Breast epithelium (tissue), 4 donors: ENCODE data around the gene GRIK3. TPM values are rescaled to one million over a fixed set of nuclear protein-coding genes. Genes with fewer than 3 reads are reported as not detected.

Experiments used
- DNase-seq, 2 donors: peaks; one replicate each; pipeline ENCODE4 v3.0.0-alpha.2; 2019; ENCODE audit warnings: low spot score in 2 of 2
- H3K27ac ChIP-seq, 2 donors: fragments of 200-600 bp; sonication (generic) in 1 of 2; one replicate each; pipeline ENCODE4 v1.5.1; 2016 to 2019; ENCODE audit warnings: mild to moderate bottlenecking in 1 of 2
- H3K27me3 ChIP-seq, 2 donors: fragments of 200-600 bp; sonication (generic) in 1 of 2; one replicate each; pipeline versions ENCODE4 v1.5.1 to v1.6.0; 2017 to 2019; ENCODE audit warnings: control low read depth in 1 of 2, mild to moderate bottlenecking in 1 of 2
- H3K36me3 ChIP-seq: fragments of 200-600 bp; one replicate; pipeline ENCODE4 v1.5.1; 2019
- H3K4me1 ChIP-seq, 2 donors: fragments of 200-600 bp; sonication (generic); one replicate each; pipeline ENCODE4 v1.5.1; 2016 to 2019; ENCODE audit warnings: control low read depth in 1 of 2
- H3K4me3 ChIP-seq, 3 donors: fragments of 200-600 bp; sonication (generic); 1 replicate in 2 of 3; 2 replicates in 1 of 3; pipeline ENCODE4 v1.5.1; 2016 to 2019; ENCODE audit warnings: mild to moderate bottlenecking in 3 of 3, moderate library complexity in 2 of 3
- H3K9me3 ChIP-seq, 2 donors: fragments of 200-600 bp; sonication (generic) in 1 of 2; one replicate each; pipeline ENCODE4 v1.5.1; 2016 to 2019; ENCODE audit warnings: control low read depth in 1 of 2
- POLR2A ChIP-seq: fragments of 450-650 bp; IDR thresholded peaks from one replicate; pipeline ENCODE4 v1.6.1; 2016; ENCODE audit warnings: antibody characterized with exemption, mild to moderate bottlenecking, moderate library complexity
- POLR2AphosphoS5 ChIP-seq, 3 donors: sonication (generic); formaldehyde crosslinking; IDR thresholded peaks; one replicate each; pipeline ENCODE4 v1.6.1; 2017; ENCODE audit warnings: antibody characterized with exemption in 3 of 3
- intact Hi-C: fragments of 100-400 bp; cut with DNase I; formaldehyde crosslinking; loops from one replicate; pipeline ENCODE4 v1.15.1; 2023; ENCODE audit warnings: low total_unique reads
- total RNA-seq, 3 donors: library from RNA; depleted of rRNA; stranded (reverse); fragments of >200 nt; gene quantifications; one replicate each; pipeline ENCODE4 v1.1.0, GENCODE V29; 2016
- TF ChIP-seq, protein P1 (sequence below), 3 donors: fragments of 450-650 bp; IDR thresholded peaks; one replicate each; pipeline ENCODE4 v1.5.1; 2016 to 2017; ENCODE audit warnings: antibody characterized with exemption in 3 of 3, mild to moderate bottlenecking in 3 of 3, moderate library complexity in 3 of 3

GRIK3 gene
- total RNA-seq, 3 donors from 2014 or later, result under 0.01 to 10.0 (median 4.6) TPM

DNA sequence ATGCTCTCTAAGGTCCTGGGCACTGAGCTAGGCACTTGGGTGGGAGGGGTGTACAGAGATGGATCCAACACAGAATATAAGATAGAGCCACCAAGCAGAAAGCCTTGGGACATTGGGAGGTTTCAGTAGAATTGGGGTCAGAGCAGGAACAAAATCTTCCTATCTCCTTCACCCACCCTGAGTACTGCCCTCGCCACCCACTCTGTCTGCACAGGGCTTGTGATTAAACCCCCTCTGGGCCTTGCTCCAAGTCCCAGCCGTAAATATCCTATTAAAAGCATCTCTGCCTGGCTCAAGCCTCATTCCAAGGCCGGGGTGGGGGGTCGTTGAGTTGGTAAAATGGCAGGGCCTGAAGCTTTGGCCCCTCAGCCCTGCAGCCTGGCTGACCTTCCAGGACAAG, 166.7 kb downstream of the GRIK3 start:
- TF ChIP-seq POLR2A (no peak), POLR2AphosphoS5 (IDR thresholded peaks at IDR 0.05) (no peak)
- TF ChIP-seq, protein P1, sequence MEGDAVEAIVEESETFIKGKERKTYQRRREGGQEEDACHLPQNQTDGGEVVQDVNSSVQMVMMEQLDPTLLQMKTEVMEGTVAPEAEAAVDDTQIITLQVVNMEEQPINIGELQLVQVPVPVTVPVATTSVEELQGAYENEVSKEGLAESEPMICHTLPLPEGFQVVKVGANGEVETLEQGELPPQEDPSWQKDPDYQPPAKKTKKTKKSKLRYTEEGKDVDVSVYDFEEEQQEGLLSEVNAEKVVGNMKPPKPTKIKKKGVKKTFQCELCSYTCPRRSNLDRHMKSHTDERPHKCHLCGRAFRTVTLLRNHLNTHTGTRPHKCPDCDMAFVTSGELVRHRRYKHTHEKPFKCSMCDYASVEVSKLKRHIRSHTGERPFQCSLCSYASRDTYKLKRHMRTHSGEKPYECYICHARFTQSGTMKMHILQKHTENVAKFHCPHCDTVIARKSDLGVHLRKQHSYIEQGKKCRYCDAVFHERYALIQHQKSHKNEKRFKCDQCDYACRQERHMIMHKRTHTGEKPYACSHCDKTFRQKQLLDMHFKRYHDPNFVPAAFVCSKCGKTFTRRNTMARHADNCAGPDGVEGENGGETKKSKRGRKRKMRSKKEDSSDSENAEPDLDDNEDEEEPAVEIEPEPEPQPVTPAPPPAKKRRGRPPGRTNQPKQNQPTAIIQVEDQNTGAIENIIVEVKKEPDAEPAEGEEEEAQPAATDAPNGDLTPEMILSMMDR (IDR thresholded peaks at IDR 0.05), result no peak
- Histone ChIP-seq H3K4me1 (no peaks in the 10 kb centered on the region), H3K9me3 (no peaks in the 10 kb centered on the region), H3K4me3 (no peak overlapping the region), H3K27me3 (no peaks in the 10 kb centered on the region), H3K27ac (no peak overlapping the region), H3K36me3 (no peaks in the 10 kb centered on the region)
- DNase-seq, result no peak
- intact Hi-C loops, result no loop called here

DNA sequence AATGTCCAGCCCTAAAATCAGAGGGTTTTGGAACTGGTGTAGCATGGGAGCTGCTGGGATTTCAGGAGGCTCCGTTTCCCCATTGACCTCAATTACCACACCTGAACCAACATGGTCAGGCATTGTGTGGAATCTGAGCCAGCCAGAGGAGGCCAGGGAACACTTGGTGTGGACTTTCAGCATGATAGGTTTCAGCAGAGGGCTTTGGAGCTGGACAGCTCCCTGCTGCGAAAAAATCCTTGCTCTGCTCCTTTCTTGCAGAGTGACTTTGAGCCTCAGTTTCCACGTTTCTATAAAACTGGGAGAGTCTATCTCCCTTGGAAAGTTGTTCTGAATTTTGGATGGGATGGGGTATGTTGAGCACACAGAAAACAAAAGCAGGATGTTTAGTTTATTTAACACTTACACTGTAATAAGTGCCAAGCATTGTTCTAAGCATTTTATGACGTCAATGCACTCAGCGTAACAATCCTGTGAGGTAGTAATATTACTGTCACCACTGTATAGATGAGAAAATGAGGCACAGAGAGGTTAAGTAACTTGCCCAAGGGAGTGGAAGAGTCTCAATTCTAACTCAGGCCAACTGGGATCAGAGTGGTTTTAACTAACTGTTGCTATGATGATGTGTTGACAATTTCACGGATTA, 168.0 kb downstream of the GRIK3 start:
- DNase-seq, result no peak
- H3K27me3 ChIP-seq, result no peaks in the 10 kb centered on the region
- no peaks in the 10 kb centered on the region for H3K9me3 ChIP-seq
- intact Hi-C loops, result no loop called here
- H3K4me1 ChIP-seq, result no peaks in the 10 kb centered on the region
- H3K4me3 ChIP-seq, result no peak overlapping the region
- H3K36me3 ChIP-seq, result no peaks in the 10 kb centered on the region
- TF ChIP-seq POLR2A (no peak), POLR2AphosphoS5 (IDR thresholded peaks at IDR 0.05) (no peak)
- TF ChIP-seq, protein P1 (IDR thresholded peaks at IDR 0.05), result no peak
- H3K27ac ChIP-seq, result no peak overlapping the region

DNA sequence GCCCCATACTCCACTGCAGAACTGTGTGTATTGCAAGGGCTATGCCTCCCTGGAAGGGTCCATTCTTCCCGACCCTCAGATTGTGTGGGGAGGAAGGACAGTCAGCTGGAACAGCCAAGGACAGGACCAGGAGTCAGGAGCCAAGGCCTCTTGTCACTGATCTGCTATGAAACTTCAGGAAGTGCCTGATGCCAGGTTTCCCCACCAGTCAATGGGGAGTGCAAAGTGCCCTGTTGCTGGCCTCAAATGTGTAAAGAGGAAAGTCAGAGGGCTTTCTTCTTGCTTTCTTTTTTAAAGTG, 168.8 kb downstream of the GRIK3 start:
- Histone ChIP-seq H3K27me3 (no peaks in the 10 kb centered on the region), H3K9me3 (no peaks in the 10 kb centered on the region), H3K27ac (no peak overlapping the region), H3K4me3 (no peak overlapping the region), H3K4me1 (no peaks in the 10 kb centered on the region), H3K36me3 (no peaks in the 10 kb centered on the region)
- TF ChIP-seq, protein P1 (IDR thresholded peaks at IDR 0.05), result no peak
- no peak for TF ChIP-seq POLR2A
- no peak for TF ChIP-seq POLR2AphosphoS5 (IDR thresholded peaks at IDR 0.05)
- no peak for DNase-seq
- intact Hi-C loops, result no loop called here

DNA sequence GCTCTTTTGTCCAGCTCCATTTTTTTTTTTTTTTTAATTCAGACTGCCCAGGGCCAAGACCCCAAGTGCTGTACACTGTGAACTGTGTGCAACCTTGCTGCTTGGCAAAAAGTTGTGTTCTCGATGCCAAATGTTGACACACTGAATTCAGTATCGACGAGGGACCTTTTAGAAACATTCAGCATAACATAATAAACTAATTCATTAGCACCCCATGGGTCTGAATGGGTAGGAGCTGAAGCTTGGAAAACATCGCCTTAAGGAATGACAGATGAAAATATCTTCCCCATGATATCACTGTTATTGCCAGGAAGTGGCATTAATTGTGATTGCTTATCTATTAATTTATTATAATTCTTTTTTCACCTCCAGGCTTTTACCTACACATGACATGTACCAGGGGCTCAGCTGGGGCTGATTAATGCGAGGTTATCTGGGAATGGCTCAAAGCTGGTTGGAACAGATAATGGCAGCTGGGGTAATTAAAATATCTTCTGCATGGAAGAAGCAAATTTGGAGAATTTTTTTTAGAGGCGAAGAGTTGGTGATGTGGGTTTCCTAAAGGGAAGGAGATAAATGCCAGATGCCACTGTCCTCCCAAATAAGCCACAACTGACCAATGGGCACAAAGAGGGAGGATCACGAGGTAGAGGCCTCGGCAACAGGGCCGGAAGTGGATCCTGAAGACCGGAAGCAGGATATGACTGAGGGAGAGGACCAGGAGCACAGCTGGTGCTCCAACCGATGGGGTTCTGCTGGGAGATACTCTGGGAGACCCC, 169.3 kb downstream of the GRIK3 start:
- Histone ChIP-seq H3K36me3 (no peaks in the 10 kb centered on the region), H3K27me3 (no peaks in the 10 kb centered on the region), H3K27ac (no peak overlapping the region), H3K4me3 (no peak overlapping the region), H3K4me1 (no peaks in the 10 kb centered on the region), H3K9me3 (no peaks in the 10 kb centered on the region)
- intact Hi-C loops, result no loop called here
- TF ChIP-seq, protein P1 (IDR thresholded peaks at IDR 0.05), result no peak
- no peak for TF ChIP-seq POLR2A
- TF ChIP-seq POLR2AphosphoS5 (IDR thresholded peaks at IDR 0.05), result no peak
- no peak for DNase-seq

DNA sequence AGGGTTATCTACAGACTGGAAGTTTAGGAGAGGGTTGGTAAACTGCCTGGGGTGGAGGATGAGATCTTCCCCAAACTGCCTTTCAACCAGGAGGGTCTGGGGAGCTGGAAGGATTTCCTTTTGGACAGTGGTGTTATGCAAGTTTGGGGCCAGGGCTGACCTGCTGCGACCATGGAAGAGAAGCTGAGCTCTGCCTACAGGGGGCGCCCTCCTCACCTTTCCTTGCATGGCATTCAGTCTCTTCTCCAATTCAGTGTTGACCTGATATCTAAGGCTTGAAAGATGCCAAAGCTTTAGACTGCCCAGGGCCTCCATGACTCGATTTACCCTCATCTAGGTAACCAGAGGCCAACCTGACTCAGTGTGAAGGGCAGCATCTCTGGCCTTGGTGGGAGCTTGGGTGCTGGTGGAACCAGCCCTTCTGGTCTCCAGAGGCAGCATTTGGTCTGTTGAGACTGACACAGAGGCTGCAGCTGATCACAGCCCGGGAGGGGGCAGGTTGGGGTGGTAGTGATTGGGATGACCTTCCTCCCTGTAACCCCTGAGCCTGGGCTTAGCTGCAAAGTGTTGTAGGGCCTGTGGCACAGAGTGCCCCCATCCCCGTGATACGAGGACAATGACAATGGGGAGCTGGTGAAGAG, 170.0 kb downstream of the GRIK3 start:
- Histone ChIP-seq H3K27me3 (no peaks in the 10 kb centered on the region), H3K27ac (no peak overlapping the region), H3K9me3 (no peaks in the 10 kb centered on the region), H3K36me3 (no peaks in the 10 kb centered on the region), H3K4me3 (no peak overlapping the region), H3K4me1 (no peaks in the 10 kb centered on the region)
- TF ChIP-seq, protein P1 (IDR thresholded peaks at IDR 0.05), result no peak
- TF ChIP-seq POLR2AphosphoS5 (IDR thresholded peaks at IDR 0.05), result no peak
- no peak for TF ChIP-seq POLR2A
- DNase-seq, result no peak
- intact Hi-C loops, result no loop called here
